ENCODE results near the gene FAM169A.

Gene FAM169A

DNA sequence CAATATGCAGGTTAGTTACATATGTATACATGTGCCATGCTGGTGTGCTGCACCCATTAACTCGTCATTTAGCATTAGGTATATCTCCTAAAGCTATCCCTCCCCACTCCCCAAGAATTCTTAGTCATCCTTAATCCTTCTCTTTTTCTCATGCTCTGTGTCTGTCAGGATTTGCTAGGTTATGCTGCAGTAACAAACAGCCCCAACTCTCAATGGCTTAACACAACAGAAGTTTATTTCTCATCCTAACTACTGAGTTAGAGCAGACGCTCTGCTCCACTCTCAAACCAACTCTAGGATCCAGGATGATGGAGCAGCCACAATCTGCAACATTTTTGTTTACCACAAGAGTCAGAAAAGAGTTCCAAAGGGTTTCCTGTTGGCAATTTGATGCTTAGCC, 28.2 kb upstream of the FAM169A start:
- Histone ChIP-seq H3F3A (ENCODE audit: insufficient read depth, low read length) (no peaks in the 10 kb centered on the region), H3K4me2 (ENCODE audit: low read depth, low read length) (no peak overlapping the region), H3K9ac (ENCODE audit: low read length) (no peak overlapping the region), H3K27ac (ENCODE audit: low read length) (no peak overlapping the region), H3K9me3 (replicated peaks; ENCODE audit: insufficient read depth, low read length) (no peaks in the 10 kb centered on the region), H3K36me3 (replicated peaks; ENCODE audit: insufficient read depth, low read length) (no peaks in the 10 kb centered on the region), H3K79me2 (ENCODE audit: low read length) (no peaks in the 10 kb centered on the region), H3K4me3 (ENCODE audit: low read length) (no peak overlapping the region), H2AFZ (ENCODE audit: low read length) (no peak overlapping the region), H4K20me1 (ENCODE audit: insufficient read depth, low read length) (no peaks in the 10 kb centered on the region), H3K27me3 (replicated peaks; ENCODE audit: insufficient read depth, low read length) (no peaks in the 10 kb centered on the region), H3K9me2 (replicated peaks; ENCODE audit: insufficient read depth, low read length) (no peaks in the 10 kb centered on the region), H3K4me1 (ENCODE audit: low read length) (no peaks in the 10 kb centered on the region)
- DNase-seq: no peak
- no peak for TF ChIP-seq EZH2phosphoT487 (IDR thresholded peaks at IDR 0.05; ENCODE audit: low read length)
- TF ChIP-seq EZH2 (optimal IDR thresholded peaks at IDR 0.05; ENCODE audit: low read depth, low read length): no peak
- TF ChIP-seq, protein P1, sequence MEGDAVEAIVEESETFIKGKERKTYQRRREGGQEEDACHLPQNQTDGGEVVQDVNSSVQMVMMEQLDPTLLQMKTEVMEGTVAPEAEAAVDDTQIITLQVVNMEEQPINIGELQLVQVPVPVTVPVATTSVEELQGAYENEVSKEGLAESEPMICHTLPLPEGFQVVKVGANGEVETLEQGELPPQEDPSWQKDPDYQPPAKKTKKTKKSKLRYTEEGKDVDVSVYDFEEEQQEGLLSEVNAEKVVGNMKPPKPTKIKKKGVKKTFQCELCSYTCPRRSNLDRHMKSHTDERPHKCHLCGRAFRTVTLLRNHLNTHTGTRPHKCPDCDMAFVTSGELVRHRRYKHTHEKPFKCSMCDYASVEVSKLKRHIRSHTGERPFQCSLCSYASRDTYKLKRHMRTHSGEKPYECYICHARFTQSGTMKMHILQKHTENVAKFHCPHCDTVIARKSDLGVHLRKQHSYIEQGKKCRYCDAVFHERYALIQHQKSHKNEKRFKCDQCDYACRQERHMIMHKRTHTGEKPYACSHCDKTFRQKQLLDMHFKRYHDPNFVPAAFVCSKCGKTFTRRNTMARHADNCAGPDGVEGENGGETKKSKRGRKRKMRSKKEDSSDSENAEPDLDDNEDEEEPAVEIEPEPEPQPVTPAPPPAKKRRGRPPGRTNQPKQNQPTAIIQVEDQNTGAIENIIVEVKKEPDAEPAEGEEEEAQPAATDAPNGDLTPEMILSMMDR (IDR thresholded peaks at IDR 0.05; ENCODE audit: low read length): no peak

DNA sequence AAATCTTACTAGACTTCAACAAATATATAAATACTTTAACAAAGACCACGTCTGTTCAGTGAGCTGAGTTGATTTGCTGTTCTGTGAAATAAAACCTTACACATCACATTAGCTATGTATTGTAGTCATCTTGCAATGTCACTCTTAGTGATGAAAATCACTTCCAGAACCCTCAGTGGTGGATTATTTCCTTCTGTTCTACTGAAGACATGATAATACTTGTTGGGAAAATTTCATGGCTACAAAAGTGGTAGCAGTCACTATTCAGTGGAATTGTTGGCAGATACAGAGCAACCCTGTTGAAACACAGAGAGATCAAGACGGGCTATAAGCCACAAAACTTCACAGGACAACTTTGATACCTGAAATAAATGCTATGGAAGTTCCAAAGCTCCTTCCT, 26.7 kb upstream of the FAM169A start:
- Histone ChIP-seq H4K20me1 (ENCODE audit: insufficient read depth, low read length) (no peaks in the 10 kb centered on the region), H3K36me3 (replicated peaks; ENCODE audit: insufficient read depth, low read length) (no peaks in the 10 kb centered on the region), H3F3A (ENCODE audit: insufficient read depth, low read length) (no peaks in the 10 kb centered on the region), H3K27ac (ENCODE audit: low read length) (no peak overlapping the region), H3K79me2 (ENCODE audit: low read length) (no peaks in the 10 kb centered on the region), H3K4me3 (ENCODE audit: low read length) (no peak overlapping the region), H3K4me2 (ENCODE audit: low read depth, low read length) (no peak overlapping the region), H3K27me3 (replicated peaks; ENCODE audit: insufficient read depth, low read length) (no peaks in the 10 kb centered on the region), H3K4me1 (ENCODE audit: low read length) (no peaks in the 10 kb centered on the region), H3K9me3 (replicated peaks; ENCODE audit: insufficient read depth, low read length) (no peaks in the 10 kb centered on the region), H3K9ac (ENCODE audit: low read length) (no peak overlapping the region), H3K9me2 (replicated peaks; ENCODE audit: insufficient read depth, low read length) (no peaks in the 10 kb centered on the region), H2AFZ (ENCODE audit: low read length) (no peak overlapping the region)
- no peak for DNase-seq
- no peak for TF ChIP-seq EZH2phosphoT487 (IDR thresholded peaks at IDR 0.05; ENCODE audit: low read length)
- TF ChIP-seq EZH2 (optimal IDR thresholded peaks at IDR 0.05; ENCODE audit: low read depth, low read length): no peak

DNA sequence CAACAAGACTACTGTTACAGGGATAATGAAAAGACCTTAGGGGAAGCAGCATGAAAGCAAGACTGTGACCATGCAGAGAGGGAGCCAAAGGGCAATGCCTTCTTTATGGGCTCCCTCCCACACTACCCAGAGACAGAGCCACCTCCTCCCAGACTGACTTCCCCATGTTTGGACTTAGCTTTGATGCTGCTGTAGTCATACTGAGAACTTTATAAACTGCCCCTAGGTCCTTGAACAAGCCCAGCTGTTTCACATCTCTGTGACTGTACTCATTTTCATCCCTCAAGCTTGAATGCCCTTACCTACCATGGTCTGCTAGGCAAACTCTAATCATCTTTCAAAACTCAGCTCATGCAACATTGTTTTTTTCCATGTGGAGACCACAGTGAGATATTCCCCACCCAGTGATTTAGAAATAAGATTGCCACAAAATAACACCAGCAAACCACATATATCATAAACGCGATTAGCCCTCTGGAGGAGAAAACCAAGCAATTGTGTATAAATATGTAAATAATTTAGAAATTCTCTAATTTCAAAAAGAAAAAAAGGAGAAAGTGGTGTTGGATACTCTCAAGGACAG, 23.4 kb upstream of the FAM169A start:
- H4K20me1 ChIP-seq (ENCODE audit: insufficient read depth, low read length): no peaks in the 10 kb centered on the region
- no peak for DNase-seq
- H3K4me2 ChIP-seq (ENCODE audit: low read depth, low read length): no peak overlapping the region
- H2AFZ ChIP-seq (ENCODE audit: low read length): no peak overlapping the region
- TF ChIP-seq EZH2 (optimal IDR thresholded peaks at IDR 0.05; ENCODE audit: low read depth, low read length): no peak
- TF ChIP-seq, protein P1 (IDR thresholded peaks at IDR 0.05; ENCODE audit: low read length): no peak
- no peak for TF ChIP-seq EZH2phosphoT487 (IDR thresholded peaks at IDR 0.05; ENCODE audit: low read length)
- no peaks in the 10 kb centered on the region for H3K27me3 ChIP-seq (replicated peaks; ENCODE audit: insufficient read depth, low read length)
- no peaks in the 10 kb centered on the region for H3K9me2 ChIP-seq (replicated peaks; ENCODE audit: insufficient read depth, low read length)
- no peaks in the 10 kb centered on the region for H3F3A ChIP-seq (ENCODE audit: insufficient read depth, low read length)
- H3K4me3 ChIP-seq (ENCODE audit: low read length): no peak overlapping the region
- no peak overlapping the region for H3K9ac ChIP-seq (ENCODE audit: low read length)
- H3K4me1 ChIP-seq (ENCODE audit: low read length): no peaks in the 10 kb centered on the region
- no peaks in the 10 kb centered on the region for H3K79me2 ChIP-seq (ENCODE audit: low read length)
- no peaks in the 10 kb centered on the region for H3K9me3 ChIP-seq (replicated peaks; ENCODE audit: insufficient read depth, low read length)
- H3K27ac ChIP-seq (ENCODE audit: low read length): no peak overlapping the region
- H3K36me3 ChIP-seq (replicated peaks; ENCODE audit: insufficient read depth, low read length): no peaks in the 10 kb centered on the region

DNA sequence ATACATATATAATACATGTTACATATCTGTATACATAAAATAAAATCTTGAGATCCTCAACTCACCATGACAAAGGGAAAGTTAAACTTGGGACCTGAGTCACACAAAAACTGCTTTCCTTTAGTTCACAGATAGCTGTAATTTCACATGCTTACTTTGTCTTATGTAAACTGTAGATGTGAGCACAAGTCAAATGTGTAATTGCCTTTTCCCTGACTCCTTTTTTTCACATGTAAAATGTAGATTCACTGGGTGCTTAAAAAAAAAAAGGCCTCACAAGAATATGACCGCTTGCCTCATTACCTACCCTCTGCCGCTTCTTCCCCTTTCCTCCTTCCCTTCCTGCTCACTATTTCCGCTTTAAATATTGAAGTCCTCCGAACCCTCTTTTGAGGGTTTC, 21.9 kb upstream of the FAM169A start:
- H3K27ac ChIP-seq (ENCODE audit: low read length): no peak overlapping the region
- H3K4me2 ChIP-seq (ENCODE audit: low read depth, low read length): no peak overlapping the region
- no peaks in the 10 kb centered on the region for H3K36me3 ChIP-seq (replicated peaks; ENCODE audit: insufficient read depth, low read length)
- no peak overlapping the region for H2AFZ ChIP-seq (ENCODE audit: low read length)
- H3K4me3 ChIP-seq (ENCODE audit: low read length): no peak overlapping the region
- H3K9me3 ChIP-seq (replicated peaks; ENCODE audit: insufficient read depth, low read length): no peaks in the 10 kb centered on the region
- H3F3A ChIP-seq (ENCODE audit: insufficient read depth, low read length): no peaks in the 10 kb centered on the region
- no peaks in the 10 kb centered on the region for H3K9me2 ChIP-seq (replicated peaks; ENCODE audit: insufficient read depth, low read length)
- DNase-seq: no peak
- H3K79me2 ChIP-seq (ENCODE audit: low read length): no peaks in the 10 kb centered on the region
- H3K27me3 ChIP-seq (replicated peaks; ENCODE audit: insufficient read depth, low read length): no peaks in the 10 kb centered on the region
- no peaks in the 10 kb centered on the region for H3K4me1 ChIP-seq (ENCODE audit: low read length)
- TF ChIP-seq, protein P1 (IDR thresholded peaks at IDR 0.05; ENCODE audit: low read length): no peak
- no peak for TF ChIP-seq EZH2phosphoT487 (IDR thresholded peaks at IDR 0.05; ENCODE audit: low read length)
- TF ChIP-seq EZH2 (optimal IDR thresholded peaks at IDR 0.05; ENCODE audit: low read depth, low read length): no peak
- no peaks in the 10 kb centered on the region for H4K20me1 ChIP-seq (ENCODE audit: insufficient read depth, low read length)
- no peak overlapping the region for H3K9ac ChIP-seq (ENCODE audit: low read length)
